IPS-18a (cell line): ENCODE measurements around the gene NPTXR.
A peak's percentile ranks its signal among the peaks of the same experiment; 100 is the strongest.

Source experiments
- H3K27ac ChIP-seq: one replicate; pipeline ENCODE4 v1.5.1; 2013; ENCODE audit warnings: low read length
- H3K27me3 ChIP-seq: one replicate; pipeline ENCODE4 v1.6.1; 2013; ENCODE audit warnings: mild to moderate bottlenecking, low read length; ENCODE audit not compliant: control insufficient read depth, insufficient read depth
- H3K36me3 ChIP-seq: one replicate; pipeline ENCODE4 v1.6.1; 2013; ENCODE audit warnings: low read depth, low read length; ENCODE audit not compliant: control insufficient read depth
- H3K4me1 ChIP-seq: one replicate; pipeline ENCODE4 v1.6.1; 2013; ENCODE audit warnings: low read depth, low read length; ENCODE audit not compliant: control insufficient read depth
- H3K4me3 ChIP-seq: one replicate; pipeline ENCODE4 v1.5.1; 2013; ENCODE audit warnings: low read length
- H3K9ac ChIP-seq: one replicate; pipeline ENCODE4 v1.6.1; 2013; ENCODE audit warnings: mild to moderate bottlenecking, low read length, moderate library complexity
- H3K9me3 ChIP-seq: one replicate; pipeline ENCODE4 v1.6.1; 2013; ENCODE audit warnings: low read depth, low read length; ENCODE audit not compliant: control insufficient read depth

Gene NPTXR

GRCh38 chr22:38845004-38845740 lies 1.3 kb upstream of the NPTXR start:
- H3K27ac ChIP-seq, result no peak overlapping the region
- no peaks in the 10 kb centered on the region for H3K9me3 ChIP-seq
- peaks cover 46% of the 10 kb centered on the region for H3K27me3 ChIP-seq
- no peaks in the 10 kb centered on the region for H3K36me3 ChIP-seq
- no peak overlapping the region for H3K4me3 ChIP-seq
- no peak overlapping the region for H3K9ac ChIP-seq
- no peaks in the 10 kb centered on the region for H3K4me1 ChIP-seq

- Histone ChIP-seq H3K36me3 (no peaks in the 10 kb centered on the region), H3K4me1 (no peaks in the 10 kb centered on the region), H3K27ac (no peak overlapping the region), H3K9ac (no peak overlapping the region), H3K27me3 (peaks cover 46% of the 10 kb centered on the region), H3K4me3 (peak overlapping the region; percentile 45), H3K9me3 (no peaks in the 10 kb centered on the region)
Measured at GRCh38 chr22:38844315-38845003, 631 bp upstream of the NPTXR start.

- Histone ChIP-seq H3K27ac (no peak overlapping the region), H3K36me3 (no peaks in the 10 kb centered on the region), H3K4me3 (peak overlapping the region; percentile 51), H3K9me3 (no peaks in the 10 kb centered on the region), H3K4me1 (no peaks in the 10 kb centered on the region), H3K9ac (no peak overlapping the region), H3K27me3 (peaks cover 46% of the 10 kb centered on the region)
Measured at GRCh38 chr22:38843201-38843656, 599 bp downstream of the NPTXR start.

GRCh38 chr22:38842512-38843200 lies 1.2 kb downstream of the NPTXR start:
- Histone ChIP-seq H3K9ac (no peak overlapping the region), H3K4me3 (peak overlapping the region; percentile 51)

GRCh38 chr22:38841635-38842034 lies 2.2 kb downstream of the NPTXR start:
- no peak overlapping the region for H3K9ac ChIP-seq
- peaks cover 46% of the 10 kb centered on the region for H3K27me3 ChIP-seq
- no peaks in the 10 kb centered on the region for H3K4me1 ChIP-seq

More at GRCh38 chr22:38842512-38843200, 1.2 kb downstream of the NPTXR start:
- no peaks in the 10 kb centered on the region for H3K4me1 ChIP-seq
- peaks cover 46% of the 10 kb centered on the region for H3K27me3 ChIP-seq
- H3K27ac ChIP-seq, result no peak overlapping the region
- H3K36me3 ChIP-seq, result no peaks in the 10 kb centered on the region
- no peaks in the 10 kb centered on the region for H3K9me3 ChIP-seq

GRCh38 chr22:38841211-38841610 lies 2.6 kb downstream of the NPTXR start:
- Histone ChIP-seq H3K4me1 (peaks cover under 1% of the 10 kb centered on the region), H3K36me3 (no peaks in the 10 kb centered on the region), H3K27me3 (peaks cover 48% of the 10 kb centered on the region), H3K9me3 (no peaks in the 10 kb centered on the region), H3K4me3 (no peak overlapping the region), H3K27ac (no peak overlapping the region), H3K9ac (no peak overlapping the region)

More at GRCh38 chr22:38841635-38842034, 2.2 kb downstream of the NPTXR start:
- no peak overlapping the region for H3K4me3 ChIP-seq
- H3K36me3 ChIP-seq, result no peaks in the 10 kb centered on the region
- H3K9me3 ChIP-seq, result no peaks in the 10 kb centered on the region
- no peak overlapping the region for H3K27ac ChIP-seq

- Histone ChIP-seq H3K27ac (no peak overlapping the region), H3K9ac (no peak overlapping the region), H3K4me1 (peaks cover 8% of the 10 kb centered on the region), H3K27me3 (peaks cover 45% of the 10 kb centered on the region), H3K9me3 (no peaks in the 10 kb centered on the region), H3K4me3 (no peak overlapping the region), H3K36me3 (no peaks in the 10 kb centered on the region)
Measured at GRCh38 chr22:38840129-38840528, 3.7 kb downstream of the NPTXR start.

- Histone ChIP-seq H3K27me3 (peaks cover 41% of the 10 kb centered on the region), H3K27ac (no peak overlapping the region), H3K4me3 (no peak overlapping the region), H3K36me3 (no peaks in the 10 kb centered on the region), H3K9ac (no peak overlapping the region), H3K9me3 (no peaks in the 10 kb centered on the region), H3K4me1 (peaks cover 8% of the 10 kb centered on the region)
Measured at GRCh38 chr22:38839686-38840085, 4.1 kb downstream of the NPTXR start.

GRCh38 chr22:38837414-38837928 lies 6.4 kb downstream of the NPTXR start:
- Histone ChIP-seq H3K36me3 (no peaks in the 10 kb centered on the region), H3K9ac (no peak overlapping the region), H3K4me1 (peaks cover 8% of the 10 kb centered on the region), H3K27me3 (peaks cover 25% of the 10 kb centered on the region), H3K4me3 (no peak overlapping the region), H3K9me3 (no peaks in the 10 kb centered on the region), H3K27ac (no peak overlapping the region)

- Histone ChIP-seq H3K9me3 (no peaks in the 10 kb centered on the region), H3K36me3 (no peaks in the 10 kb centered on the region), H3K27me3 (peaks cover 10% of the 10 kb centered on the region), H3K27ac (no peak overlapping the region), H3K4me1 (peaks cover 8% of the 10 kb centered on the region), H3K9ac (no peak overlapping the region), H3K4me3 (no peak overlapping the region)
Measured at GRCh38 chr22:38835888-38836301, 7.9 kb downstream of the NPTXR start.

GRCh38 chr22:38834991-38835390 lies 8.8 kb downstream of the NPTXR start:
- no peak overlapping the region for H3K27ac ChIP-seq
- H3K9me3 ChIP-seq, result no peaks in the 10 kb centered on the region
- peaks cover 8% of the 10 kb centered on the region for H3K4me1 ChIP-seq
- peaks cover 5% of the 10 kb centered on the region for H3K27me3 ChIP-seq
- H3K9ac ChIP-seq, result no peak overlapping the region
- H3K4me3 ChIP-seq, result no peak overlapping the region
- H3K36me3 ChIP-seq, result no peaks in the 10 kb centered on the region
